H9 (cell line): ENCODE measurements around the gene BCL7C. TPM values are rescaled to one million over a fixed set of nuclear protein-coding genes. Genes with fewer than 3 reads are reported as not detected.

ENCODE experiments used
- DNase-seq: peaks from one replicate; pipeline ENCODE4 v3.0.0-alpha.2; 2017
- H2AFZ ChIP-seq: one replicate; pipeline ENCODE4 v1.6.1; 2013; ENCODE audit warnings: mild to moderate bottlenecking, low read length, control low read depth, moderate library complexity
- H2AK5ac ChIP-seq: 2 replicates; pipeline ENCODE4 v1.6.1; 2013; ENCODE audit warnings: low read length, control low read depth, mixed read lengths; ENCODE audit not compliant: insufficient read length
- H2BK120ac ChIP-seq: one replicate; pipeline ENCODE4 v1.6.1; 2013; ENCODE audit warnings: low read depth, mild to moderate bottlenecking, low read length, control low read depth, inconsistent platforms; ENCODE audit not compliant: poor library complexity, severe bottlenecking
- H2BK12ac ChIP-seq: 2 replicates; pipeline ENCODE4 v1.6.1; 2013; ENCODE audit warnings: low read length, control low read depth, mixed read lengths, low read depth; ENCODE audit not compliant: insufficient read length
- H2BK15ac ChIP-seq: 2 replicates; pipeline ENCODE4 v1.6.1; 2013; ENCODE audit warnings: low read depth, low read length, control low read depth
- H2BK20ac ChIP-seq: one replicate; pipeline ENCODE4 v1.6.1; 2013; ENCODE audit warnings: low read depth, mild to moderate bottlenecking, low read length, control low read depth, inconsistent platforms; ENCODE audit not compliant: poor library complexity, severe bottlenecking
- H2BK5ac ChIP-seq: 2 replicates; pipeline ENCODE4 v1.6.1; 2013; ENCODE audit warnings: low read length, control low read depth, mixed read lengths; ENCODE audit not compliant: insufficient read length
- H3K14ac ChIP-seq: 2 replicates; pipeline ENCODE4 v1.6.1; 2013; ENCODE audit warnings: low read length, control low read depth; ENCODE audit not compliant: insufficient read depth
- H3K18ac ChIP-seq: 2 replicates; pipeline ENCODE4 v1.6.1; 2013; ENCODE audit warnings: low read depth, mild to moderate bottlenecking, mixed read lengths, low read length, control low read depth; ENCODE audit not compliant: insufficient read length
- H3K23ac ChIP-seq: 2 replicates; pipeline ENCODE4 v1.6.1; 2013; ENCODE audit warnings: low read length, control low read depth, mixed read lengths, low read depth; ENCODE audit not compliant: insufficient read length
- H3K23me2 ChIP-seq: 2 replicates; pipeline ENCODE4 v1.6.1; 2013; ENCODE audit warnings: low read depth, mild to moderate bottlenecking, mixed read lengths, low read length, control low read depth; ENCODE audit not compliant: insufficient read length, poor library complexity, severe bottlenecking
- H3K27ac ChIP-seq: 2 replicates; pipeline ENCODE4 v1.5.1; 2013; ENCODE audit warnings: low read length, control low read depth, mixed read lengths, low read depth; ENCODE audit not compliant: insufficient read length
- H3K27me3 ChIP-seq: 2 replicates; pipeline ENCODE4 v1.6.1; 2013; ENCODE audit warnings: low read length, control low read depth, inconsistent platforms; ENCODE audit not compliant: insufficient read depth
- H3K4ac ChIP-seq: 2 replicates; pipeline ENCODE4 v1.6.1; 2013; ENCODE audit warnings: low read depth, mild to moderate bottlenecking, control low read depth, inconsistent platforms, low read length, moderate library complexity
- H3K4me1 ChIP-seq: 2 replicates; pipeline ENCODE4 v1.6.1; 2013; ENCODE audit warnings: low read length, control low read depth, inconsistent platforms; ENCODE audit not compliant: insufficient read depth
- H3K4me2 ChIP-seq: 2 replicates; pipeline ENCODE4 v1.6.1; 2013; ENCODE audit warnings: low read length, control low read depth, mixed read lengths; ENCODE audit not compliant: insufficient read length, insufficient read depth
- H3K56ac ChIP-seq: 2 replicates; pipeline ENCODE4 v1.6.1; 2013; ENCODE audit warnings: low read depth, mild to moderate bottlenecking, mixed read lengths, low read length, control low read depth; ENCODE audit not compliant: insufficient read length
- H3K79me1 ChIP-seq: 2 replicates; pipeline ENCODE4 v1.6.1; 2013; ENCODE audit warnings: low read depth, mild to moderate bottlenecking, moderate library complexity, low read length, control low read depth, inconsistent platforms; ENCODE audit not compliant: insufficient read depth, poor library complexity, severe bottlenecking
- H3K79me2 ChIP-seq: 2 replicates; pipeline ENCODE4 v1.6.1; 2013; ENCODE audit warnings: low read length, control low read depth, inconsistent platforms; ENCODE audit not compliant: insufficient read depth
- H3K9ac ChIP-seq: 2 replicates; pipeline ENCODE4 v1.6.1; 2013; ENCODE audit warnings: low read length, control low read depth, mixed read lengths; ENCODE audit not compliant: insufficient read length; ENCODE audit errors: extremely low read depth
- H3K9me3 ChIP-seq: one replicate; pipeline ENCODE4 v1.6.1; 2013; ENCODE audit warnings: low read depth, low read length, inconsistent platforms; ENCODE audit not compliant: control insufficient read depth
- H3T11ph ChIP-seq: one replicate; pipeline ENCODE4 v1.6.1; 2013; ENCODE audit warnings: mild to moderate bottlenecking, low read length, control low read depth, inconsistent platforms
- H4K20me1 ChIP-seq: one replicate; pipeline ENCODE4 v1.6.1; 2013; ENCODE audit not compliant: control insufficient read depth, insufficient read length, insufficient read depth
- H4K5ac ChIP-seq: 2 replicates; pipeline ENCODE4 v1.6.1; 2013; ENCODE audit warnings: low read depth, mild to moderate bottlenecking, mixed read lengths, low read length, control low read depth; ENCODE audit not compliant: insufficient read length
- H4K8ac ChIP-seq: replicated peaks from 2 replicates; pipeline ENCODE4 v1.6.1; 2013; ENCODE audit warnings: low read length, control low read depth, mixed read lengths, low read depth; ENCODE audit not compliant: insufficient read length
- H4K91ac ChIP-seq: 2 replicates; pipeline ENCODE4 v1.6.1; 2013; ENCODE audit warnings: low read depth, mild to moderate bottlenecking, moderate library complexity, mixed read lengths, low read length, control low read depth; ENCODE audit not compliant: insufficient read length
- H3K27ac Mint-ChIP-seq, 3 experiments: 2 replicates in 2 of 3; 3 replicates in 1 of 3; pipeline ENCODE4 v1.8.0; 2020 to 2021; ENCODE audit warnings: mixed read lengths in 3 of 3, mild to moderate bottlenecking in 1 of 3, moderate library complexity in 1 of 3
- H3K27me3 Mint-ChIP-seq: 2 replicates; pipeline ENCODE4 v1.8.0; 2021; ENCODE audit warnings: low read depth, mild to moderate bottlenecking, moderate library complexity, mixed read lengths
- H3K36me3 Mint-ChIP-seq, 3 experiments: 2 replicates in 2 of 3; 3 replicates in 1 of 3; pipeline ENCODE4 v1.8.0; 2020 to 2021; ENCODE audit warnings: low read depth in 3 of 3, mixed read lengths in 3 of 3; ENCODE audit not compliant: insufficient read depth in 1 of 3
- H3K4me1 Mint-ChIP-seq, 2 experiments: 2 replicates each; pipeline ENCODE4 v1.8.0; 2020; ENCODE audit warnings: mixed read lengths in 2 of 2
- H3K4me3 Mint-ChIP-seq, 2 experiments: 2 replicates in 1 of 2; 3 replicates in 1 of 2; pipeline ENCODE4 v1.8.0; 2020 to 2021; ENCODE audit warnings: mild to moderate bottlenecking in 2 of 2, mixed read lengths in 2 of 2, moderate library complexity in 1 of 2
- H3K9me3 Mint-ChIP-seq, 2 experiments: 2 replicates in 1 of 2; 3 replicates in 1 of 2; pipeline ENCODE4 v1.8.0; 2020; ENCODE audit warnings: mild to moderate bottlenecking in 2 of 2, mixed read lengths in 2 of 2, moderate library complexity in 1 of 2
- WGBS: extraction: QIAGEN DNeasy Blood & Tissue Kit; methylation state at CpG from one replicate; pipeline ENCODE4 v1.1.7; 2013; ENCODE audit warnings: missing lambda C conversion rate, low lambda C conversion rate, mixed read lengths; ENCODE audit not compliant: insufficient read length; ENCODE audit errors: extremely low coverage; 5-methylcytosine and 5-hydroxymethylcytosine counted together
- total RNA-seq: library from RNA; stranded (reverse); gene quantifications from 2 replicates; pipeline ENCODE4 v1.2.1, GENCODE V29; 2021
- TF ChIP-seq, protein P1 (sequence below): fragments of 200-600 bp; sonication (generic); conservative IDR thresholded peaks from 3 replicates; pipeline ENCODE4 v1.8.0; 2021; ENCODE audit warnings: antibody characterized with exemption, mild to moderate bottlenecking

The BCL7C gene
- total RNA-seq, 1 experiment from 2014 or later = 18.3 TPM

DNA sequence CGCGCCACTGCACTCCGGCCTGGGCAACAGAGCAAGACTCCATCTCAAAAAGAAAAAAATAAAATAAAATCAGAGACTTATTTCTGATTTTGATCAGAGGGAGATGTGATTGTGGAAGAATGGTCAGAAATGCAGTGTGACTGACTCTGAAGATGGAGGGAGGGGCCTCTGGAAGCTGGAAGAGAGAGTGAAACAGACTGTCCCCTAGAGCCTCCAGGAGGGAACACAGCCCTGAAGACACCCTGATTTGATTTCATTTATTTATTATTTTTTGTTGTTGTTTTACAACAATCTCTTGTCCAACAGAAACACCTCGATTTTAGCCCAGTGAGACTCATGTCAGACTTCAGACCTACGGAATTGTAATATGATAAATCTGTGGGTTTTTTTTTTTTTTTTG is 26.1 kb downstream of the BCL7C start:
- no peaks in the 10 kb centered on the region for H3K79me2 ChIP-seq
- H4K5ac ChIP-seq = no peak overlapping the region
- H2BK5ac ChIP-seq = no peak overlapping the region
- no peak overlapping the region for H4K8ac ChIP-seq
- no peak overlapping the region for H3K18ac ChIP-seq
- H2BK15ac ChIP-seq = no peak overlapping the region
- peaks cover 0 to 1% (median 0%) of the 10 kb centered on the region in 3 experiments; a peak in 1 of 7 replicates for H3K36me3 Mint-ChIP-seq
- H3K4me1 Mint-ChIP-seq = no peaks in the 10 kb centered on the region
- no peak overlapping the region for H3K4me3 Mint-ChIP-seq
- no peak overlapping the region for H4K91ac ChIP-seq
- no peak overlapping the region for H3K27ac ChIP-seq
- no peaks in the 10 kb centered on the region for H4K20me1 ChIP-seq
- no peak overlapping the region for H3K4me2 ChIP-seq
- peaks cover 37% of the 10 kb centered on the region for H3K27me3 Mint-ChIP-seq
- H3K4me1 ChIP-seq = no peaks in the 10 kb centered on the region
- no peak overlapping the region for H2BK12ac ChIP-seq
- no peak overlapping the region for H2BK120ac ChIP-seq
- no peak overlapping the region for H3K23ac ChIP-seq
- no peak for DNase-seq
- H3K27me3 ChIP-seq = peaks cover 4% of the 10 kb centered on the region; the same call in 1 of the 2 replicates
- no peak overlapping the region for H3K14ac ChIP-seq
- no peak overlapping the region for H2AK5ac ChIP-seq
- no peak overlapping the region for H3K4ac ChIP-seq
- no peaks in the 10 kb centered on the region for H3K79me1 ChIP-seq
- H3K56ac ChIP-seq = no peak overlapping the region
- H3K9me3 ChIP-seq = no peaks in the 10 kb centered on the region
- H2AFZ ChIP-seq = no peak overlapping the region
- no peak overlapping the region for H3K9ac ChIP-seq
- H3T11ph ChIP-seq = no peak overlapping the region
- no peaks in the 10 kb centered on the region for H3K9me3 Mint-ChIP-seq
- H2BK20ac ChIP-seq = no peak overlapping the region
- no CpG with 5 or more reads among the region's 5 CpGs for WGBS
- no peak overlapping the region for H3K27ac Mint-ChIP-seq
- TF ChIP-seq, protein P1, sequence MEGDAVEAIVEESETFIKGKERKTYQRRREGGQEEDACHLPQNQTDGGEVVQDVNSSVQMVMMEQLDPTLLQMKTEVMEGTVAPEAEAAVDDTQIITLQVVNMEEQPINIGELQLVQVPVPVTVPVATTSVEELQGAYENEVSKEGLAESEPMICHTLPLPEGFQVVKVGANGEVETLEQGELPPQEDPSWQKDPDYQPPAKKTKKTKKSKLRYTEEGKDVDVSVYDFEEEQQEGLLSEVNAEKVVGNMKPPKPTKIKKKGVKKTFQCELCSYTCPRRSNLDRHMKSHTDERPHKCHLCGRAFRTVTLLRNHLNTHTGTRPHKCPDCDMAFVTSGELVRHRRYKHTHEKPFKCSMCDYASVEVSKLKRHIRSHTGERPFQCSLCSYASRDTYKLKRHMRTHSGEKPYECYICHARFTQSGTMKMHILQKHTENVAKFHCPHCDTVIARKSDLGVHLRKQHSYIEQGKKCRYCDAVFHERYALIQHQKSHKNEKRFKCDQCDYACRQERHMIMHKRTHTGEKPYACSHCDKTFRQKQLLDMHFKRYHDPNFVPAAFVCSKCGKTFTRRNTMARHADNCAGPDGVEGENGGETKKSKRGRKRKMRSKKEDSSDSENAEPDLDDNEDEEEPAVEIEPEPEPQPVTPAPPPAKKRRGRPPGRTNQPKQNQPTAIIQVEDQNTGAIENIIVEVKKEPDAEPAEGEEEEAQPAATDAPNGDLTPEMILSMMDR = peak; percentile 48; the same call in 2 of the 3 replicates
- H3K23me2 ChIP-seq = no peaks in the 10 kb centered on the region
